LNCAP (cell line): Measurements from ENCODE around the gene MAST1.

Experiments
- TF ChIP-seq, protein P1 (sequence below): fragments of 450-650 bp; IDR thresholded peaks from 2 replicates; pipeline ENCODE4 v1.5.1; 2017; ENCODE audit warnings: mild to moderate bottlenecking

Gene MAST1

GRCh38 chr19:12797141-12797587, 41.2 kb upstream of the MAST1 start:
- TF ChIP-seq, protein P1, sequence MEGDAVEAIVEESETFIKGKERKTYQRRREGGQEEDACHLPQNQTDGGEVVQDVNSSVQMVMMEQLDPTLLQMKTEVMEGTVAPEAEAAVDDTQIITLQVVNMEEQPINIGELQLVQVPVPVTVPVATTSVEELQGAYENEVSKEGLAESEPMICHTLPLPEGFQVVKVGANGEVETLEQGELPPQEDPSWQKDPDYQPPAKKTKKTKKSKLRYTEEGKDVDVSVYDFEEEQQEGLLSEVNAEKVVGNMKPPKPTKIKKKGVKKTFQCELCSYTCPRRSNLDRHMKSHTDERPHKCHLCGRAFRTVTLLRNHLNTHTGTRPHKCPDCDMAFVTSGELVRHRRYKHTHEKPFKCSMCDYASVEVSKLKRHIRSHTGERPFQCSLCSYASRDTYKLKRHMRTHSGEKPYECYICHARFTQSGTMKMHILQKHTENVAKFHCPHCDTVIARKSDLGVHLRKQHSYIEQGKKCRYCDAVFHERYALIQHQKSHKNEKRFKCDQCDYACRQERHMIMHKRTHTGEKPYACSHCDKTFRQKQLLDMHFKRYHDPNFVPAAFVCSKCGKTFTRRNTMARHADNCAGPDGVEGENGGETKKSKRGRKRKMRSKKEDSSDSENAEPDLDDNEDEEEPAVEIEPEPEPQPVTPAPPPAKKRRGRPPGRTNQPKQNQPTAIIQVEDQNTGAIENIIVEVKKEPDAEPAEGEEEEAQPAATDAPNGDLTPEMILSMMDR: no peak

GRCh38 chr19:12799742-12800465, 38.4 kb upstream of the MAST1 start:
- TF ChIP-seq, protein P1: no peak

DNA sequence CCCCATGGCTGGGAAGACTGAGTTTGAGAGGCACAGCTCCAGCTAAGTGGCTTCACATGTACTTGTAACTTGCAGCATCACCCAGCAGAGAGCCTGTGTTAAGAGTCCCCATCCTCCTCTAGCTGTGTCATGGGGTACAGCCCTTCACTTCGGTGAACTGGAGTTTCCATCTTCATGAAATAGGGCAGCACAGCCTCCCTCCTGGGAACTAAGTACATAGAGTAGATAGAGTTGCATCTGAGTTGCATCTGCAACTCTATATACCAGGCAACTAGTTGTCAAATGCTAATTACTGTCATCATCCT, 37.9 kb upstream of the MAST1 start:
- TF ChIP-seq, protein P1: no peak

- TF ChIP-seq, protein P1: no peak
Measured at GRCh38 chr19:12800923-12801465, 37.3 kb upstream of the MAST1 start.

GRCh38 chr19:12801466-12802266, 36.6 kb upstream of the MAST1 start, which contains the start of the genes PRDX2 and THSD8:
Gene PRDX2 (minus strand): TSS chr19:12801800. CDS start chr19:12801261, 539 bp downstream.
Gene THSD8 (plus strand): TSS chr19:12802069. CDS start chr19:12802072, 3 bp downstream.
- TF ChIP-seq, protein P1: no peak

DNA sequence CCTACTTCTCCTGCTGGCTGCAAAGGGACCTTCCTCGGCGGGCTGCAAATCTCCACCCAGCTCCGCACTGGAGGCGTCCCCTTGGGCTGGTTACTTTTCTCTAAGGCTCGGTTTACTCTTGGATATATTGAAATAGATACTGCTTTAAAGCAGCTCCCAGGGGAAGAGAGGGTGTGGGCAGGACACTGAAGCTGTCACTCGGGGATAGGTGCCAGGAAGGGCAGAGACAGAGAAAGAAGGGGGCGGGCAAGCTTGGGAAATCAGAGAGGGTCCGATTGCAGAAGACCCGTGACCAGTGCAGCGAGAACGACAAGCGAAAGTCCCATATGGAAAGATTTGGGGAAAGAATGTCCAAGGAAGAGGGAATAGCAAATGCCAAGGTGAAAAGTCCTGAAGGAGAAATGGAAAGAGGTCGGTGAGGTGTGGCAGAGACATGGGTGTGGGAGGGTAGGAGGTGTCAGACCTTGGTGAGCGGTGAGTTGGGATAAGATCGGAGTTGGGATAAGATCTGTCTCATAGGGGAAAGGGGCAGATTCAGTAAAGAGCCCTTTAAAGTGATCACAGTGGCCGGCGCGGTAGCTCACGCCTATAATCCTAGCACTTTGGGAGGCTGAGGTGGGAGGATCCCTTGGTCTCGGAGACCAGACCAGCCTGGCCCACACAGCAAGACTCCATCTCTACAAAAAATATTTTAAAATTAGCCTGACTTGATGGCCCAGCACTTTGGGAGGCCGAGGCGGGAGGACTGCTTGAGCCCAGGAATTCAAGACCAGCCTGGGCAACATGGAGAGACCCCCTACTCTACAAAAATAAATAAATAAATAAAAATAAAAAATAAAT, 35.8 kb upstream of the MAST1 start:
- TF ChIP-seq, protein P1: no peak

DNA sequence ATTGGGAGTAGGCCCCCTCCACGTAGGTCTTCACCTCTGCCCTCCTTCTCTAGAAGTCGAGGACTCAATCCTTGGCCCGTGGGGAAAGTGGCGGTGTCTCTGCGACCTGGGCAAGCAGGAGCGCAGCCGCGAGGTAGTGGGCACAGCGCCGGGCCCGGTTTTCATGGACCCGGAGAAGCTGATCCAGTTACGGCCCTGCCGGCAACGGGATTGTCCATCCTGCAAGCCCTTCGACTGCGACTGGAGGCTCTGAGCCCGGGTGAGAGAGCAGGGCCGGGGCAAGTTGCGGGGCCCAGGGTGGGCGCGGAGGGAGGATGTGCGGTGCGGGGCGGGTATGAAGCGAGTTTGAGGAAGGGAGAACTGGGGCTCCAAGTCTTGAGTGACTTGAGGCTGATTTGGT, 34.3 kb upstream of the MAST1 start:
- TF ChIP-seq, protein P1: no peak
